ES-I3 (cell line): ENCODE data around the gene BPIFB1.

Source experiments
- H3K36me3 ChIP-seq: 2 replicates; pipeline ENCODE4 v1.6.1; 2013; ENCODE audit warnings: mild to moderate bottlenecking, low read length, control low read depth, moderate library complexity; ENCODE audit not compliant: insufficient read depth
- H3K4me1 ChIP-seq: 2 replicates; pipeline ENCODE4 v1.6.1; 2013; ENCODE audit warnings: mild to moderate bottlenecking, control low read depth, low read length; ENCODE audit not compliant: insufficient read depth
- H3K9ac ChIP-seq: 2 replicates; pipeline ENCODE4 v1.6.1; 2013; ENCODE audit warnings: low read depth, mild to moderate bottlenecking, low read length, moderate library complexity
- H3K9me3 ChIP-seq: 2 replicates; pipeline ENCODE4 v1.6.1; 2013; ENCODE audit warnings: mild to moderate bottlenecking, low read length, moderate library complexity; ENCODE audit not compliant: control insufficient read depth, insufficient read depth

The BPIFB1 gene

DNA sequence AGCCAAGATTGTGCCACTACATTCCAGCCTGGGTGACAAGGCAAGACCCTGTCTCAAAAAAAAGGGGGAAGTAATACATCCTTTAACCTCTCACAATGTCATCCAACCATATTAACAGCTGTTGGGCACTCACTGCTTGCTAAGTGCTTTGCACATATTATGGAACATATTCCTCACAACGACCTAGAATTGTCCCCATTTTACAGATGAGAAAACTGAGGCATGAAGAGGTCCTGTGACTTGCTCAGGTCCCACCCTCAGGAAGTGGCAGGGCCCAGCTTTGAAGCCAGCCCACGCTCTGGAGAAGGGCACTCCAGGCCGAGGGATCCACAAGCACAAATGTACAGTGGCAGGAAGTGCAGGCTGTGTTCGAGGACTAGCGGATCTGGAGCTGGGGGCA, 33.3 kb downstream of the BPIFB1 start:
- Histone ChIP-seq H3K9me3 (no peaks in the 10 kb centered on the region), H3K36me3 (no peaks in the 10 kb centered on the region), H3K4me1 (no peaks in the 10 kb centered on the region), H3K9ac (no peak overlapping the region)

DNA sequence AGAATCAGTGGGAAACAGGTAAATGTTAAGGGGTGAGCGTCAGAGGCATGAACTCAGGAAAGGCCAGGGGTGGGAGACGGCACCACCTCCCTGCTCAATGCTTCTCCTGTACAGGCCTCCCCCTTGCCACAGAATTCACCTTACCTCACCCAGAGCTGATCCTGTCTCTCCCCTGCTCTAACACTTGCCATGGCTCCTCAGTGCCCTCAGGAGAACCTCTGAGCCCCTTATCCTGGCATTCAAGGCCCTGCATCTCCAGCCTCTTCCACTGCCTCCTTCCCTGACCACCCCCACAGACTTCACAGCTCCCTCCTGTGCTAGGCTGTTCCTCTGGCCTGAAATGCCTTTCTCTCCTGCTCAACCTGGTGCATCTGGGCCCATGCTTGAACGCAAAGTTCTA, 33.9 kb downstream of the BPIFB1 start:
- H3K9me3 ChIP-seq = no peaks in the 10 kb centered on the region
- H3K9ac ChIP-seq = no peak overlapping the region
- H3K36me3 ChIP-seq = no peaks in the 10 kb centered on the region
- no peaks in the 10 kb centered on the region for H3K4me1 ChIP-seq

DNA sequence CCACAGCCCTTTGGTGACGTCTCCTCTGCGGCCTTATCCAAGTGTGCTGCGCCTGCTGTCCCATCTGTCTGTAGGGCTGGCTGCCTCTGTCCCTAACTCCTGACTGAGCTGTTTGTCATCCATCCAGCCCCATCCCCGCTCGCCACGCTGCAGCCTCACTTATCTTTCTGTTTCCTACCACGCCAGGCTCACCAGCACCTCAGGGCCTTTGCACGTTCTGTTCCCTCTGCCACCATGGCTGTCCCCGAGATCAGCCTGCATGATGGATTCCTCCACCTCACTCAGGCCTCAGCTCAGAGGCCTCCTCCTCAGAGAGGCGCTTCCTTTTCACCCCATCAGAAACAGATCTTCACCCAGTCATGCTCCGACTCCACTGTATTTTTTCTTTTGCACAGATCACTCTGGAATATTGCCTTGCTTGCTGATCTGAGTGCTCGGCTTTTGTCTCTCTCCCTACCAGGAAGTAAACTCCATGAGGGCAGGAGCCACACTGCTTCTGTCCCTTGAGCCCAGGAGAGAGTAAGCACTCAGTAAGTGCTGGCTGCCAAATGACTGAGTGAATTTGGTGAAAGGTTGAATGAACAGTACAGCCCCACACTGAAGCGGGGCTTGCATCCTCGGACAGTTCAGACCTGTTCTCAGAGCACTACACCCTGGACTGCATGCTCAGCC, 34.5 kb downstream of the BPIFB1 start:
- Histone ChIP-seq H3K9me3 (no peaks in the 10 kb centered on the region), H3K9ac (no peak overlapping the region), H3K4me1 (no peaks in the 10 kb centered on the region), H3K36me3 (no peaks in the 10 kb centered on the region)

DNA sequence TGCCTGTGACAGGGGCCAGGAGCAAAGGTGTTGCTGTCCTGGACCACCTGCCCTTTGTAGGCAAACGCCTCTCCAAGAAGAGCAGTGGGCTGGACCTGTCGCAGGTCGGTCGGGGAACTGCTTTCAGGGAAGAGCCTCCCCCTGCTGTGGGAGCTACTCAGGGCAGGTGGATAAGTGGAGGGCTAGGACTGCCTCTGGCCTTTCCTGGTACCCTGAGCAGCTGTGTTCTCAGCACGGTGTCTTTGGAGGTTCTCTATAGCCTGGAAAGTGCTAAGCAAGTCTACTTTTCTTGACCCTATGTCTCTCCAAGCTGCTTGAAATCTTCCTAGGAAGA, 35.0 kb downstream of the BPIFB1 start:
- H3K9ac ChIP-seq = no peak overlapping the region
- no peaks in the 10 kb centered on the region for H3K9me3 ChIP-seq
- no peaks in the 10 kb centered on the region for H3K36me3 ChIP-seq
- no peaks in the 10 kb centered on the region for H3K4me1 ChIP-seq

DNA sequence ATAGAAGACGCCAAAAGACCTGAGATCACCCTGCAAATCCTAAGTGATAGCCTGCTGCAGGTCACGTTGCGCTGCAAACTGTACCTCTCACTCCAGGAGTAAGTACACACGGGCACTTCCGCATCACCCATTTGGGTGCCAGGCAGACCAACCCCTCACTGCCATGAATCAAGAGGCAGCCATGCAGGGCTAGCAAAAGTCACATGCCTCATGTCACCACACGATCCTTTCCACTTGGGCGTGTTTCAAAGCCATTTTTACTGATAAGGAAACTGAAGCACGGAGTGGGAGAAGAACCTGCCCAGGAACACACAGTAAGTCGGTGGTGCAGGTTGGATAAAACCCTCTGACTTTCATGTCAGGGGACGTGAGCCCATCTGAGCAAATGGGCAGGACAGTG, 37.0 kb downstream of the BPIFB1 start:
- Histone ChIP-seq H3K4me1 (no peaks in the 10 kb centered on the region), H3K9ac (no peak overlapping the region)

DNA sequence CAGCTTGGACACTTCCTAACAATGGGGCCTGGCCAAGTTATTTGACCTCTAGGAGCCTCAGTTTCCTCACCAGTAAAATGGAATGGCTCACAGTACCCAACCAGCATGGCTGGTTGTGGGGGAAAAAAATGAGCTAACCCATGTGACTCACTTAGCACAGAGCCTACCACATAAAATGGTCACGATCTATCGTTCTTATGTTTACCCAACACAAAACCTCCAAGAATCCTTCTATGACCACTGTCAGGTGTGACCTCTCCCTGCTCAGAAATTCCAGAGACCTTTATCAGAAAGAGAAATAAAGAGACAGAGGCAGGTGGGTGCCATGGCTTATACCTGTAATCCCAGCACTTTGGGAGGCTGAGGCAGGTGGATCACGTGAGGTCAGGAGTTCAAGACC, 39.4 kb downstream of the BPIFB1 start:
- Histone ChIP-seq H3K9ac (no peak overlapping the region), H3K9me3 (no peaks in the 10 kb centered on the region), H3K4me1 (no peaks in the 10 kb centered on the region), H3K36me3 (no peaks in the 10 kb centered on the region)

More for the DNA sequence above, 37.0 kb downstream of the BPIFB1 start:
- Histone ChIP-seq H3K36me3 (no peaks in the 10 kb centered on the region), H3K9me3 (no peaks in the 10 kb centered on the region)

DNA sequence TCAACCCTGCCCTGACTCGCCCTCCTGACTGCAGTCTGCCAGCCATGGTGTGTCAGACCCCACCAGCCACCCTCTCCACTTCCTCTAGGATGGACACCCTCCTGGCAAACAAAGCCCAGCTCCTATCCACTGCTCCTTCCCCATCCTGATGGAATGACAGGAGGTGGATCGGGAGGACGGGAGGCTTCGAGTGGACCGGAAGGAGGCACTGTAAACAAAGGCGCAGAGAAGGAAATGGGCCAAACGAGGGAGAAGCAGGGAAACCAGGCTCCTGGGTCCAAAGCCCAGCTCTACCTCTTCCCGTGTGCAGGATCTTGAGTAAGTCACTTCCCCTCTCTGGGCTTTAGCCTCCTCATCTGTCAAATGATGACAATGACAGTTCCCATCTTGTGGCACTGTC, 40.2 kb downstream of the BPIFB1 start:
- no peaks in the 10 kb centered on the region for H3K4me1 ChIP-seq
- no peaks in the 10 kb centered on the region for H3K9me3 ChIP-seq
- no peaks in the 10 kb centered on the region for H3K36me3 ChIP-seq
- H3K9ac ChIP-seq = no peak overlapping the region

DNA sequence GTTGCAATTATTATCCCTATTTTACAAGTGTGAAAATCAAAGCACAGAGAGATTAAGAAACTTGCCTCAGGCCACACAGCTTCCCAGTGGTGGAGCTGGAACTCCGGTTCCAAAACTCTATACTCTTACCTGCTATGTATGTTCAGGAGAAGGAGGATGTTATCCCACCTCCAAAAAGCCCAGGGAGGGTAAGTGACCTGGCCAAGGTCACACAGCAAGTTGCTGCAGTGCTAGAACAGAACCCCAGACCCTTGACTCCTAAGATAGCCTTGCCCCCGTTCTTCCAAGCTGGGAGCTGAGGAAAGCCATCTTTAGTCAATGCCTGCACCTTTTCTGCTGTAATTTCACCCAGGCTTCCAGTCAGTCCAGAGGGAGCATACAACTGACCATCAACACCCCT, 42.3 kb downstream of the BPIFB1 start:
- no peaks in the 10 kb centered on the region for H3K4me1 ChIP-seq
- H3K9ac ChIP-seq = no peak overlapping the region

DNA sequence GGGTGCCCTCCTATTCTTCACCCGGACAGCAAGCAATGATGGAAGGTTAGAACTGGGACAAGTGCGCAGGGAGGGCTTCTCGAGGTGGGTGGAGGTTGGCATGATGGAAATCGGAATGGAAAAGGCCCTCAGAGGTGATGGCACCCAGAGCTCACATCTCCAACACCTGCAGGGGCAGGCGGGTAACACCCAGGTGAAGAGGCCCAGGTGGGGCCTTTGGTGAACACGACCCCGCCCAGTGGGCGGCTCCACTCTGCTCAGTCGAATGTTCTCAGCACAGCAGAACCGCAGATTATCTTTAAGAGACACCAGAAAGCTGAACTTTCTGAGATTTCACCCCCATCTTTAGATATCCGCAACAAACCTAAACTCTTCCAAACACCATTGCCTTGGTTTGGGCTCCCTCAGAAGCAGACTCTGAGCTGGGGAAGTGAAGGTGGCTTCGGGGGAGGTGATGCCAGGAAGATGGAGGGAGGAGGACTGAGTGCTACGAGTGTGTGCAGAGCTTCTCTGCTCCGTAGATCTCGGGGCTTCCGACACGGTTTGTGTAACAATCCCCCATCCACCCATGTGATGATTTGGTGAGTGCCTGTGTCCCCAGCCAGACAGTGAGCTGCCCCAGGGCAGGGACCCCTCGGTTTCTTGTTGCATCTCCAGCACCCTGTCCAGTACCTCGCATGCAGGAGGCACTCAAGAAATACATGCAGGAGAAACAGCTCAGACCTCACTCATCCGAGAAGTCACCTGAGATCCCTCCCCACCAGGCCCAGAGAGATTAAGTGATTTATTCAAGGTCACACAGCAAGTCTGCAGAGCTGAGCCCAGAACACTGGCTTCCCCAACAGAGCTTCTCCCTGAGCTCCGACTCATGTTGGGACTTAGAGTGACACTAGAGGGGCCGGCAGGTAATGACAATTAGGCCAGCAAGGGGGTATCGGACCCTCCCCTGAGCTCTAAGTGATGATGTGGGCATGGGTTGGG, 45.4 kb downstream of the BPIFB1 start:
- H3K36me3 ChIP-seq = no peaks in the 10 kb centered on the region
- no peaks in the 10 kb centered on the region for H3K9me3 ChIP-seq
- H3K9ac ChIP-seq = no peak overlapping the region
- no peaks in the 10 kb centered on the region for H3K4me1 ChIP-seq

More for the DNA sequence above, 42.3 kb downstream of the BPIFB1 start:
- H3K9me3 ChIP-seq = no peaks in the 10 kb centered on the region
- H3K36me3 ChIP-seq = no peaks in the 10 kb centered on the region

DNA sequence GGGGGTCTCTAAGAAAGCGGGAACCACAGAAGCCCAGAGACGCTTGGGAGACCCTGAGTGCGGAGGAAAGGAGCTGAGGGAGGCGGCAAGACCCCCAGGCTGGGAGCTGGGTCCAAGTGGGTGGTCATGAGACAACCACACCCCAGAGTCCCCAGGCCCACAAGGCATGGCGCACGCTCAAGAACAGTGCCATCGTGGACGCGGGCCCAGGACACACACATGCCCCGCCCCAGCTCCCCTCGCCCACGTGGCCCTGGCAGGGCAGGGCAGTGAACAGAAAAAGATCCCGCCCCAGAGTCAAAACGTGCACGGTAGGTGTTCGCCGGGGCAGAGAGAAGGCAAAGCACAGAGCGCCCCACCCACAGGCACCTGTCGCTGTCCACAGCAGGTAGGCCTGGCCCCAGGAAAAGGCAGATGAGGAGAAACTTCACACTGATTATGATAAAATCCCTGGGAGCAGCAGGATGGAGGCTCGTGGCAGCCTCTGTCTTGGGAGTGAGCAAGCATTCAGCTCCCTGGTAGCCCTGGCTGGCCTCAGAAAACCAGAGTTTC, 50.0 kb downstream of the BPIFB1 start:
- H3K4me1 ChIP-seq = no peaks in the 10 kb centered on the region; the same call in 1 of the 2 replicates
- no peak overlapping the region for H3K9ac ChIP-seq
- no peaks in the 10 kb centered on the region for H3K36me3 ChIP-seq
- H3K9me3 ChIP-seq = no peaks in the 10 kb centered on the region

DNA sequence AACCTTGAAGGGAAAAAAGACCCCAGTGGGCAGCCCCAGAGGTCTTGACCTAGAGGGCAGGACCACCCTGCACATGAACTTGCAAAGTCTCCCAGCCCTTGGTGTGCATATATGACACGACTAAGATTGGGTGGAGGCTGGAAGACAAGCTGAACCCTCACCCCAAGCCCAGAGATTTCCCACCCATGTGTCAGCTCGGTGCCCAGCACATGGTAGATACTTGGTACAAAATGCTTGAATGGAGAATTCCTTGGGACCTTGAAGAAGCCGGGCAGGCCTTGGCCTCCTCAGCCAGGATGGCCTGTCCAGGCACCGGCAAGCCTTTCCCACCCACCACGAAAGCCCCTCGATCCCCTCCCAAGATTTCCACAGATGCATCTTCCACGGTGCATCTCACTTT, 50.6 kb downstream of the BPIFB1 start:
- Histone ChIP-seq H3K9me3 (no peaks in the 10 kb centered on the region), H3K9ac (no peak overlapping the region), H3K36me3 (no peaks in the 10 kb centered on the region), H3K4me1 (no peaks in the 10 kb centered on the region; the same call in 1 of the 2 replicates)

DNA sequence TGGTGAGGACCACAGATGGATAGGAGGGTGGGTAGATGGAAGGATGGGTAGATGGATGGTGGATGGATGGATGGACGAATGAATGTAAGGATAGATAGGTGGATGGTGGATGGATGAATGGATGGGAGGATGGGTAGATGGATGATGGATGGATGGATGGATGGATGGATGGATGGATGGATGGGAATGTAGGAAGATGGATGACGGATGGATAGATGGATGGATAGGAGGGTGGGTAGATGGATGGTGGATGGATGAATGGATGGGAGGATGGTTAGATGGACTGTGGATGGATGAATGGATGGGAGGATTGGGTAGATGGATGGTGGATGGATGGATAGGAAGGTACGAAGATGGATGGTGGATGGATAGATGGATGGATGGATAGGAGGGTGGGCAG, 51.1 kb downstream of the BPIFB1 start:
- no peaks in the 10 kb centered on the region; the same call in 1 of the 2 replicates for H3K4me1 ChIP-seq
- no peak overlapping the region for H3K9ac ChIP-seq
- H3K36me3 ChIP-seq = no peaks in the 10 kb centered on the region
- no peaks in the 10 kb centered on the region for H3K9me3 ChIP-seq

DNA sequence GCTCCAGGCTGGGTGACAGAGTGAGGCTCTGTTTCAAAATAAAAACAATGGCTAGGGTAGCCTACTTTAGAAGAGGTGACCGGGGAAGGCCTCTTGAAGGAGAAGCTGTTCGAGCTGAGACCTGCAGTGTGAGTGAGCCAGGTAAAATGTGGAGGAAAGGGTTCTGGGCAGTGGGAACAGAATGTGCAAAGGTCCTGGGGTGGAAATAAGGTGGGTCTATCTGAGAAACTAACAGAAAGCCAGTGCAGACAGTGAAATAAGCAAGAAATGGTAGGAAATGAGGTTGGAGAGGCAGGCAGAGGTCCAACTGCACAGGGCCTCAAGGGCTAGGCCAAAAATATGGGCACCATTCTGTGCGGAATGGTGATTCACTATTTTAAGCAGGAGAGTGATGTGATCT, 53.4 kb downstream of the BPIFB1 start:
- Histone ChIP-seq H3K4me1 (no peaks in the 10 kb centered on the region; the same call in 1 of the 2 replicates), H3K36me3 (no peaks in the 10 kb centered on the region), H3K9me3 (no peaks in the 10 kb centered on the region), H3K9ac (no peak overlapping the region)

DNA sequence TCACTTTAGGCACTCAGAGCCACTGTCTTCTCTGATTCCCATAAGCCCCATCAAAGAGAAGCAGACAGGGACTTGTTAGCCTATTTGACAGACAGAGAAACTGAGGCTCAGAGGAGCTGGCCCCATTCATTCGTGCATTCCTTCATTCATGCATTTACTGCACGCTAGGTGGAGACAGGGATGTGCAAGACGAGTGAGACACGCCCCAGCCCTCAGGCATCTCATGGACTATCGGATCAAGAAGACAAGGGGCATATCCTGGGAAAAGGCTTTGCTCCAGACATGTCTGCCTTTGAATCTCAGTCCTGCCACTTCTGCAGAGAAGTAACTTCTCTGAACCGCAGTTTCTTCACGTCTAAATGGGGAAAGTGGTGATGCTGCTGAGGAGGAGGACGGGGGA, 54.1 kb downstream of the BPIFB1 start:
- no peaks in the 10 kb centered on the region; the same call in 1 of the 2 replicates for H3K4me1 ChIP-seq
- H3K9ac ChIP-seq = no peak overlapping the region
- H3K9me3 ChIP-seq = no peaks in the 10 kb centered on the region
- H3K36me3 ChIP-seq = no peaks in the 10 kb centered on the region
